ENCODE results near the gene ABTB2. TPM values are rescaled to one million over a fixed set of nuclear protein-coding genes. Genes with fewer than 3 reads are reported as not detected.

ABTB2 gene
- total and polyA plus RNA-seq, 2 of the 8 experiments (the other 6 are each of a cell fraction or from before 2014, with no cell fraction given), result 7.7 to 10.2 TPM

GRCh38 chr11:34166806-34167740 is 190.7 kb downstream of the ABTB2 start (continued):
- TF ChIP-seq CREB1 (IDR thresholded peaks at IDR 0.05) (no peak), EP300 (IDR thresholded peaks at IDR 0.05; ENCODE audit: borderline replicate concordance in 1 of 2, low read depth in 2 of 2, low read length in 2 of 2) (no peak), SP2 (IDR thresholded peaks at IDR 0.05; ENCODE audit: low read length) (no peak)
